ACC112 (cell line): ENCODE data around the gene GPR84.
"Not testable (repeated sequence)": the region's sequence is repeated elsewhere in the genome, so short reads cannot be mapped to it uniquely, and the experiment has no call there.

Experiments
- H2AFZ ChIP-seq: fragments of 200-600 bp; sonication (generic); one replicate; pipeline ENCODE4 v1.6.0; 2017; ENCODE audit warnings: antibody characterized with exemption, low read length; ENCODE audit not compliant: unreplicated experiment
- H3K27ac ChIP-seq: fragments of 200-600 bp; sonication (generic); 2 replicates; pipeline ENCODE4 v1.5.1; 2014; ENCODE audit warnings: low read depth, mild to moderate bottlenecking, antibody characterized with exemption, low read length, moderate library complexity
- H3K27me3 ChIP-seq: fragments of 200-600 bp; sonication (generic); 2 replicates; pipeline ENCODE4 v1.6.1; 2014; ENCODE audit warnings: mild to moderate bottlenecking, antibody characterized with exemption, low read length, moderate library complexity, mixed read lengths; ENCODE audit not compliant: insufficient read depth
- H3K36me3 ChIP-seq: fragments of 200-600 bp; sonication (generic); 2 replicates; pipeline ENCODE4 v1.6.1; 2016; ENCODE audit warnings: mild to moderate bottlenecking, antibody characterized with exemption, low read length, moderate library complexity, mixed read lengths; ENCODE audit not compliant: insufficient read depth
- H3K4me1 ChIP-seq: fragments of 200-600 bp; sonication (generic); one replicate; pipeline ENCODE4 v1.6.1; 2016; ENCODE audit warnings: low read length, mixed read lengths; ENCODE audit not compliant: insufficient read depth, unreplicated experiment, control insufficient read depth
- H3K4me3 ChIP-seq: fragments of 200-600 bp; sonication (generic); 2 replicates; pipeline ENCODE4 v1.5.1; 2014; ENCODE audit warnings: mild to moderate bottlenecking, low read depth, low read length
- H3K79me2 ChIP-seq: fragments of 200-600 bp; sonication (generic); one replicate; pipeline ENCODE4 v1.6.0; 2016; ENCODE audit warnings: low read length; ENCODE audit not compliant: control insufficient read depth, unreplicated experiment, insufficient read depth

GPR84 gene

DNA sequence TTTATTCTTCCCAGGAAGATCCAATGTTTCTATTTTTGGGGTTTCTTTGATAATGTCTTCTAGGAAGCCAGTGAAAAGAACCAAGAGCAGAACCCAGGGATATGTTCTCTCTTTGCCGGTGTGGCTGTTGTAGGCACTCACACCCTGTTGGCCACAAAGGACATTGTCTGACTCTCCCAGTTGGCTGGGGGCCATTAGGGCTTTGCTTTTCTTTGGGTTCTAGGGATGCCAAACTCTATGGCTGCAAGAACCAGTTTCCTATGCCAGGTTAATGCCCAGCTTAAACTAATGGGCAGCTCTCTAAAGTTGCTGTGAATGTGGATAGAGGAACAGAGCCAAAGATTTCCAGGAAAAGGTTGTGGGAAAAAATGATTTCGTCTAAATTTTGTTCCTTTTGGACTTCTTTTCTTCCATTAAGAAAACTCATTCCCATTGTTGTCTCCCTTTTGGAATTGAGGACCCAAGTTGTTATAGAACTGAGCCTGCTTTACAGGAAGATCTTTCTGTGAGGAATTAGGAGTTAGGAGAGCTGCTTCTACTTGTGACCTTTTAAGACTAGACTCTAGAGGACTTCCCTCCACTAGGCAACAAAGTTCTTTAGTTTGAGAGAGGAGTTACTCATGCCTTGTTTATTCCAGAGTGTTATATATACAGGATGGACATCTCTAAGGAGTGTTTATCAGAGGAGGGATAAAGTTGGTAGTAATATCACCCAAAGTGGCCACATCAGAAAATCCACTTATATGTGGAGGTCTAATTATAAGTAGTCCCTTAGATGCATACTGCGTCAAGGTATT, 26.2 kb downstream of the GPR84 start:
- peaks cover 13% of the 10 kb centered on the region for H3K4me1 ChIP-seq
- H3K4me3 ChIP-seq: no peak overlapping the region
- H3K36me3 ChIP-seq: peaks cover 11% of the 10 kb centered on the region
- no peak overlapping the region for H3K27ac ChIP-seq
- H2AFZ ChIP-seq: no peak overlapping the region
- peaks cover 62% of the 10 kb centered on the region for H3K79me2 ChIP-seq
- no peaks in the 10 kb centered on the region for H3K27me3 ChIP-seq

DNA sequence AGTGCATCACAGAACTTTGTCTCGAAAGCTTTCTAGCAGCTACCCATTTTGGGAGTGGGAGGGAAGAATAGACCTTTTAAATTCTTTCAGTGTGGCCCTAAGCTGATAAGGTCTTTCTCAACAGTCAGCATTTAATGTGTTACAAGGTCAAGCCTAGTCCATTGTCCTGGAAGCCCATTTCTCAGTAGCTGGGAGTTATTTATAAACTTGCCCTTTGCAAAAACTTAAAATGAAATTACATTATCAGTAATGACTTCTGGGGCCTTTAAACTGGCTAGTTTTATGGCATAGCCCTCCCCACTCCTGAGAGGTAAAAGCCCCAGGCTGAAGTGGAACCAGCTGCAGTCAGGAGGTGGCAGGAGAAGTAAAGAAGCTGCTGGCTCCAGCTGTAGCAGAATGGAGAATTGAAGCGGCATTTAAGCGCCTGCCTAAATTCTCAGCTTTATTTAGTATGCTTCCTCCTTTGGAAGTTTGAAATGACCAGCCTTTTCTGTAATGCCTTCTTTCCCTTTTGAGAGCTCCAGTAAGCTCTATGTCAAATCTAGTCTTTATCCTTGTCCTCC, 26.9 kb downstream of the GPR84 start:
- Histone ChIP-seq H3K27me3 (no peaks in the 10 kb centered on the region), H3K4me3 (no peak overlapping the region), H3K27ac (no peak overlapping the region), H3K79me2 (peaks cover 65% of the 10 kb centered on the region), H3K4me1 (peaks cover 13% of the 10 kb centered on the region), H3K36me3 (peaks cover 10% of the 10 kb centered on the region), H2AFZ (no peak overlapping the region)

DNA sequence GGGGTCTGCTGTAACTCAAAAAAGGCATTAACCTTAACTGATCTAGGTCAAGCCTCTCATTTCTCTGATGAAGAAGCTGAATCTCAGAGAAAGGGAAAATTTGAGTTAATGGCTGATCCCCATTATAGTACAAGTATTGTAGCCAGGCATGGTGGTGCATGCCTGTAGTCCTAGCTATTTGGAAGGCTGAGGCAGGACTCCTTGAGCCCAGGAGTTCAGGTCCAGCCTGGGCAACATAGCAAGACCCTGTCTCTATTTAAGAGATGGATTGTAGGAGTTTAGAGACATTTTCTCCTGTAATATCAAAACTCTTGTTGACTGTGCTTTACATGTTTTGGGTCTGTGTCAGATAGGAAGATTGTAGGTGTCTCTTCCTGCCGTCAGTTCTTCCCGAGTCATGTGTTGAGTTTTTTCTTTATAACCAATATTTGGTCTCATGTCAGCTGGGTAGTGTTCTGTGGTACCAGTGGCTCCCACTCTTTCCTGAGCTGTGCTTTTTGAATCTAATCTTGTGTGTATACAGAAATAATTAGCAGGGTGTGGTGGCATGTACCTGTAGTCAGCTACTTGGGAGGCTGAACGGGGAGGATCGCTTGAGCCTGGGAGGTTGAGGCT, 30.8 kb downstream of the GPR84 start:
- Histone ChIP-seq H3K4me1 (peaks cover 43% of the 10 kb centered on the region), H3K79me2 (peaks cover 83% of the 10 kb centered on the region), H3K36me3 (no peaks in the 10 kb centered on the region; the same call in 1 of the 2 replicates), H2AFZ (no peak overlapping the region), H3K27ac (no peak overlapping the region), H3K4me3 (no peak overlapping the region), H3K27me3 (no peaks in the 10 kb centered on the region)

DNA sequence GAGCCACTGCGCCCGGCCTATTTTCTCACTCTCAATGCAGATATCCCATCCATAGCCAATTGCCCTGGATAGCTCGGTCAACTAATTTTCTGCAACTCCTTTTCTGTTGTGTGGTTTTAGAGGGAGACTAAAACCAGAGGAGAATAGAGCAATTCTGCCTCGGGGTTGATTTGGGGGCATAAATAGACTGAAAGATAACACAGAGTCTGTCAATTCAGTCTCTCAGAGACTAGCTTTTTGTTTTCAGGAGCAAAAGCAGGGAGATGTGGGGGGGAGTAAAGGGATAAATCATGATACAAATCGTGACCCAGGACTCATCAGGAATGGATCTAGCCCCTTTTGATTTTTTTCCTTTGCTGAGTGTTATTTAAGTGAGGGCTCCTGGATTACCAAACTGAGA, 32.8 kb downstream of the GPR84 start:
- no peaks in the 10 kb centered on the region; the same call in 1 of the 2 replicates for H3K36me3 ChIP-seq
- peaks cover 42% of the 10 kb centered on the region for H3K4me1 ChIP-seq
- H3K27me3 ChIP-seq: no peaks in the 10 kb centered on the region
- peaks cover 78% of the 10 kb centered on the region for H3K79me2 ChIP-seq
- H2AFZ ChIP-seq: no peak overlapping the region
- H3K27ac ChIP-seq: no peak overlapping the region
- no peak overlapping the region for H3K4me3 ChIP-seq

DNA sequence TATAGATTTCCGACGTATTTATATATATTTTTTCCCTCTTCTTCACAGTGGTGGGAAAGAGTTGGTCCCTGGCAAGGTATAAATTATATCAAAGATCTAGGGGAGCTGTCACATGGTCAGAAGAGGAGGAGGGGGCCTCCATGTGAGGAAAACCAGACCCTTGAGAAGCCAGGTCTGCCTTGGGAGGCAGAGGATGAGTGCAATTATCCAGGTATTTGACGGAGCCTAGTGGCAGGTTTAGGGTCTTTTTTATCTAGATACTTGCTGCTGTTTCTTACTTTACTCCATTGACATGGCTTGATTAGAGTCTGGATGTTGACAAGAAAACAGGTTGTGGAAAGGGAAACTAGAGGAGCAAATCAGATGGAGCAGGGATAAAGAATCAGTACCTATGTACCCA, 33.8 kb downstream of the GPR84 start:
- peak overlapping the region; percentile 36 for H3K27ac ChIP-seq
- H3K36me3 ChIP-seq: no peaks in the 10 kb centered on the region; the same call in 1 of the 2 replicates
- H3K27me3 ChIP-seq: no peaks in the 10 kb centered on the region
- no peak overlapping the region for H2AFZ ChIP-seq
- peaks cover 42% of the 10 kb centered on the region for H3K4me1 ChIP-seq
- peaks cover 80% of the 10 kb centered on the region for H3K79me2 ChIP-seq
- H3K4me3 ChIP-seq: peak overlapping the region; percentile 44; the same call in 1 of the 2 replicates

DNA sequence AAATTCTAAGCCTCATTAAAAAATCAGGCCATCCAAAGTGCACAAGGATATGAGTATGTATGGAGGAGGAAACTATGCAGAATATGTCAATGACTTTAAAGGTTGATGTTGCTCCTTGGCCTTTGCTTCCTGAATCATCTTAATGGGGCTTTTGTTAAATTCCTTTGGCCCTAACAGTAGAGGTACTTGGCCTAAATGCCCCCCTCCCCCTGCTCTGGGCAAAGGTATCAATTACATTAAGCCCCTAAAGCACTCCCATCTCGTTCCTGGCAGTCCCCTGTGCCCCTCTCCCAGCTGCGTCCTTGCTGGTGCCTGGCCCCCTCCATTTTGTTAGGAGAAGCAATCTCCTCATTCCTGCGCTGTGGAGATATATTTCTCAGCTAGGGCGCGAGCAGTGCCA, 34.5 kb downstream of the GPR84 start:
- H3K27me3 ChIP-seq: no peaks in the 10 kb centered on the region
- H3K4me3 ChIP-seq: no peak overlapping the region
- no peaks in the 10 kb centered on the region; the same call in 1 of the 2 replicates for H3K36me3 ChIP-seq
- peaks cover 78% of the 10 kb centered on the region for H3K79me2 ChIP-seq
- peaks cover 42% of the 10 kb centered on the region for H3K4me1 ChIP-seq
- H2AFZ ChIP-seq: no peak overlapping the region
- H3K27ac ChIP-seq: peak overlapping the region; percentile 36; the same call in 1 of the 2 replicates

DNA sequence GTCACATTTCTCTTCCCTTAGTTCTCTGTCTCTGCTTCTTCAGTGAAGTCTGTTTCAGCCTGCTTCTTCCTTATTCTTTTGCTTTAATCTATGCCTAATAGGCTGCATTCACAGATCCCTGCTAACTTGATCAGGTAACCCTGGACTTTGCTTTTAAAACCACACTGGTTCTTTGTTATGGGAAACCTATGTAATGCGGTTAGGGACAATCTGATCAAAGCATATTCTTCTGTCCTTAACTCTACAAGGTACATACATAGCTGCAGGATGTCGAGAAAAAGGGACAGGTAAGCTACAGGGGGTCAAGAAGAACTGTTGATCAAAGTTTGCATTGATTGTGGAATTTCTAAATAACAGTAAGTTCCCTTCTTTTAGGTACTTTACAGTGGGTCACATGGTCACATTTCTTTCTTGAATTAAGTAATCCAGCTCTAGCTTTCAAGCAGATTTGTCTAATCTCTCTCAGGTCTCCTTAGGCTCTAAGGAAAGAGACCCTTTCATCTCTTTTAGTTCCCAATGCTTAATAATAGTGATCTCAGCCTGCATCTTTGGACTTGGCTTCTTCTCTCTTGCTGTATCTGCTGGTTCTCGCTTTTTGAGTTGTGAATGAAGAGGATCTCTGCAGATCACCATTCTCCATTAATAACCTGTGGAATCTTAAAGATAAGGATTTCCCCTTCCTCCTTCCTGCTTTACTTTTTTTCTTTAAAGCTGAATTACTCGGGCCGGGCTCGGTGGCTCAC, 35.5 kb downstream of the GPR84 start:
- H2AFZ ChIP-seq: no peak overlapping the region
- 0 out of 2 replicates have a peak overlapping the region, but pooled peaks have one; percentile 24 for H3K27ac ChIP-seq
- H3K27me3 ChIP-seq: no peaks in the 10 kb centered on the region
- H3K4me3 ChIP-seq: peak overlapping the region; percentile 37; the same call in 1 of the 2 replicates
- peaks cover 42% of the 10 kb centered on the region for H3K4me1 ChIP-seq
- H3K79me2 ChIP-seq: peaks cover 70% of the 10 kb centered on the region
- no peaks in the 10 kb centered on the region; the same call in 1 of the 2 replicates for H3K36me3 ChIP-seq

DNA sequence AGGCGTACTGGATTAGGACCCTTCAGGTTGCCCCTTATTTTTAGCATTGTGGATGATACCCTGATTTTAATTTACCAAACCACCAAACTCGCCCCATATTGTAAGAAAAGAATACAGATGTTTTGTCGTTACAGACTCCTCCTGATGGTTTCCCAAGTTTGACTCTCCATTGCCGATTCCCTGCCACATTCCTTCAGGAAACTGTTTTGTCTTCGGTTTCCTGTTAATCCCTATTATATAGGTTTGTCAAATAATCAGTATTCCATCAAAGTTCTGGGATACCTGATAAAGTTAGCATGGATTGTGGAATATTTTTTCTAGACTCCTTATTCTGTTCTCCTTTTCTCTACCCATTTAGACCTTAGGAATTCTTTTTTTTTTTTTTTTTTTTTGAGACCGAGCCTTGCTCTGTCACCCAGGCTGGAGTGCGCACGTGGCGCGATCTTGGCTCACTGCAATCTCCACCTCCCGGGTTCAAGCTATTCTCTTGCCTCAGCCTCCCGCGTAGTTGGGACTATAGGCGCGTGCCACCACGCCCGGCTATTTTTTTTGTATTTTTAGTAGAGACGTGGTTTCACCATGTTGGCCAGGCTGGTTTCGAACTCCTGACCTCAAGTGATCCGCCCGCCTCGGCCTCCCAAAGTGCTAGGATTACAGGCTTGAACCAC, 38.7 kb downstream of the GPR84 start:
- H3K79me2 ChIP-seq: peaks cover 44% of the 10 kb centered on the region
- H3K27ac ChIP-seq: peak overlapping the region; percentile 83
- H3K4me3 ChIP-seq: peak overlapping the region; percentile 91
- H3K4me1 ChIP-seq: peaks cover 33% of the 10 kb centered on the region
- peak overlapping the region; percentile 34 for H2AFZ ChIP-seq
- not testable (repeated sequence) for H3K27me3 ChIP-seq, H3K36me3 ChIP-seq

DNA sequence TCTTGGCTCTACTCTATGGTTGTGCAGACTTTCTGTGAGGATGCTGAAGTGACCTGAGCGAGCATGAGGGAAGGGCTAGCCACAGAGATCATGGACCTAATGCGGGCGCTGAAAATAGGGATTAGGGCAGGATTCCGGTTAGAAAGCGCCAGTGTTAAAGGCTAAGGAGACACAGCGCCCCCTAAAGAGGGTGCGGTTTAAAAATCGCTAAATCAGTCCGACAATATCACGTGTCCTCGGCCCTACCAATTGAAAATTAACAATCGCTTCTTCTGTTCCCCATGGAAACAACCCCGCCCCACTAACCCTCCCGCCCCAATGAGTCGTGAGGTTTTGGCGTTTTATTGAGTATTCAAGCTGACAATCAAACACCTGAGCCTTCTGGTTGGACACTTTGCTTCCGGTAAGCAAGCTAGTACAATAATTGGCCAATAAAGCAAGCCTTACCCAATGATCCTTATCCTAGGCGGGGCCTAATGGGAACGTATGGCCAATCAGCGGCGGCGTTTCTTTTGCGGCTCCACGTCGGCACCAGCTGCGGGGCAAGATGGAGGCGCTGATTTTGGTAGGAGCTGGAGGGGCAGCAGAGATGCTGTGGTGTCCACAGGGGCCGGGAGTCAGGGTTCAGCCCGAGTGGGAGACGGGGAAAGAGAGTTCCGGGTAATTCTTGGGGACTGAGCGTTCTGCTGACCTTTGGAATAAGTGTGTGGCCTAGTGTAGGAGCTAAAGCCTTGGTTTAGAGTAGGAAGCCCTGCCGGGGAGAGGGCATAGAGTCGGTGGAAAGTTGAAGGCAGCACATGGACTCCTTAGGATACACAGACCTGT, 39.5 kb downstream of the GPR84 start, which contains the start of gene COPZ1:
TSS of gene COPZ1 (plus strand) at position 515 of the 825 bp plus-strand sequence. CDS start at position 548, 33 bp downstream.
- Histone ChIP-seq H3K79me2 (peaks cover 36% of the 10 kb centered on the region), H3K4me3 (peak within 1 kb of the TSS; percentile 91), H3K27me3 (no peaks in the 10 kb centered on the region), H3K36me3 (no peaks in the 10 kb centered on the region), H3K27ac (peak within 1 kb of the TSS; percentile 83), H3K4me1 (peaks cover 25% of the 10 kb centered on the region), H2AFZ (peak within 1 kb of the TSS; percentile 84)
